ENCODE results near the gene RP9.

DNA sequence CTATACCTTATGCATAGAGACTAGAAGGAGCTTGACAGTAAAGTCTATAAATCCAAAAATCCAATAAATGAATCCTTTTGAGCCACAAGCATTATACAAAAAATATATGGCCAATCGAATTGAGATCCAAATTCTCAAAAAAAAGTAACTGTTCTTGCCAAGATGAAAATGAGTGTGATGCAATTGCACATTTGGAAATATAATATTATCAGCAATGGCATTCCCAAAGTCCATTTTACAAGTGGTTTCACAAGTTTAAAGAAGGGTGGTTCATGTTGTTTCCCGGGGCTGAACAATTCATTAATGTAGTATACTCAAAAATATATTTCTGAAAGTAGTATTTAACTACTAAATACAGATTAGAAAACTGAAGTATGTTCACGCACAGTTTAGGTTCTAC, 7.3 kb downstream of the RP9 start:
- no peak for TF ChIP-seq POLR2A (IDR thresholded peaks at IDR 0.05)
- TF ChIP-seq, protein P1, sequence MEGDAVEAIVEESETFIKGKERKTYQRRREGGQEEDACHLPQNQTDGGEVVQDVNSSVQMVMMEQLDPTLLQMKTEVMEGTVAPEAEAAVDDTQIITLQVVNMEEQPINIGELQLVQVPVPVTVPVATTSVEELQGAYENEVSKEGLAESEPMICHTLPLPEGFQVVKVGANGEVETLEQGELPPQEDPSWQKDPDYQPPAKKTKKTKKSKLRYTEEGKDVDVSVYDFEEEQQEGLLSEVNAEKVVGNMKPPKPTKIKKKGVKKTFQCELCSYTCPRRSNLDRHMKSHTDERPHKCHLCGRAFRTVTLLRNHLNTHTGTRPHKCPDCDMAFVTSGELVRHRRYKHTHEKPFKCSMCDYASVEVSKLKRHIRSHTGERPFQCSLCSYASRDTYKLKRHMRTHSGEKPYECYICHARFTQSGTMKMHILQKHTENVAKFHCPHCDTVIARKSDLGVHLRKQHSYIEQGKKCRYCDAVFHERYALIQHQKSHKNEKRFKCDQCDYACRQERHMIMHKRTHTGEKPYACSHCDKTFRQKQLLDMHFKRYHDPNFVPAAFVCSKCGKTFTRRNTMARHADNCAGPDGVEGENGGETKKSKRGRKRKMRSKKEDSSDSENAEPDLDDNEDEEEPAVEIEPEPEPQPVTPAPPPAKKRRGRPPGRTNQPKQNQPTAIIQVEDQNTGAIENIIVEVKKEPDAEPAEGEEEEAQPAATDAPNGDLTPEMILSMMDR (IDR thresholded peaks at IDR 0.05), result no peak

Data from adrenal gland (tissue), 5 donors.